ENCODE measurements around the gene TRIM3.

TRIM3 gene

DNA sequence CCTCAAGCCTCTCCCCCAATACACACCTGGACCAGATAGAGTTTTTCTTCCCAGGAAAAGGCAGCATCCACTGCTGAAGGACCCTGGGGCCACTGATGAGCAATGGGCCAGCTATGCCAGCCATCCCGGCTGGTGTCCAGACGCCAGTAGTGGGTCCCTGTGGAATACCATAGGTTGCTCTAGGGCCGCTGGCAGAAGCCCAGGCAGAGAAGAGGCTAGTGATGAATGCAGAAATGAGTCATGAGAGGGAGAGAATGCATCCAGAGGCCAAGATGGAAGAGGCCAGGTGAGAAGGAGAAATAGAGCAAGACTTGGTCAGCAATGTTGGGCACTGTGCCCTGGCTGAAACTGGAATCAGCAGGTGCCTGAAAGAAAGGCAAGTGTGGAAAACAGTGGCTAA, 41.9 kb downstream of the TRIM3 start:
- Histone ChIP-seq H4K20me1 (ENCODE audit: insufficient read depth, low read length) (no peaks in the 10 kb centered on the region), H3K79me2 (ENCODE audit: insufficient read depth, low read length) (no peaks in the 10 kb centered on the region), H3K27me3 (ENCODE audit: insufficient read depth, low read length) (no peaks in the 10 kb centered on the region), H3K9ac (ENCODE audit: low read length) (no peak overlapping the region), H3K4me3 (ENCODE audit: low read depth, low read length, poor library complexity, severe bottlenecking) (no peak overlapping the region), H3K9me2 (ENCODE audit: low read depth, low read length) (no peaks in the 10 kb centered on the region), H3K4me2 (ENCODE audit: low read length) (no peak overlapping the region), H3F3A (ENCODE audit: insufficient read depth, low read length) (no peaks in the 10 kb centered on the region), H3K4me1 (ENCODE audit: insufficient read depth, low read length, severe bottlenecking) (no peaks in the 10 kb centered on the region), H3K36me3 (ENCODE audit: insufficient read depth, low read length) (no peaks in the 10 kb centered on the region), H3K27ac (ENCODE audit: low read depth, low read length, poor library complexity, severe bottlenecking) (no peak overlapping the region), H3K9me3 (ENCODE audit: low read length) (no peaks in the 10 kb centered on the region), H2AFZ (ENCODE audit: low read length) (no peak overlapping the region)
- TF ChIP-seq EZH2 (IDR thresholded peaks at IDR 0.05; ENCODE audit: borderline replicate concordance, low read length), result no peak
- TF ChIP-seq, protein P1, sequence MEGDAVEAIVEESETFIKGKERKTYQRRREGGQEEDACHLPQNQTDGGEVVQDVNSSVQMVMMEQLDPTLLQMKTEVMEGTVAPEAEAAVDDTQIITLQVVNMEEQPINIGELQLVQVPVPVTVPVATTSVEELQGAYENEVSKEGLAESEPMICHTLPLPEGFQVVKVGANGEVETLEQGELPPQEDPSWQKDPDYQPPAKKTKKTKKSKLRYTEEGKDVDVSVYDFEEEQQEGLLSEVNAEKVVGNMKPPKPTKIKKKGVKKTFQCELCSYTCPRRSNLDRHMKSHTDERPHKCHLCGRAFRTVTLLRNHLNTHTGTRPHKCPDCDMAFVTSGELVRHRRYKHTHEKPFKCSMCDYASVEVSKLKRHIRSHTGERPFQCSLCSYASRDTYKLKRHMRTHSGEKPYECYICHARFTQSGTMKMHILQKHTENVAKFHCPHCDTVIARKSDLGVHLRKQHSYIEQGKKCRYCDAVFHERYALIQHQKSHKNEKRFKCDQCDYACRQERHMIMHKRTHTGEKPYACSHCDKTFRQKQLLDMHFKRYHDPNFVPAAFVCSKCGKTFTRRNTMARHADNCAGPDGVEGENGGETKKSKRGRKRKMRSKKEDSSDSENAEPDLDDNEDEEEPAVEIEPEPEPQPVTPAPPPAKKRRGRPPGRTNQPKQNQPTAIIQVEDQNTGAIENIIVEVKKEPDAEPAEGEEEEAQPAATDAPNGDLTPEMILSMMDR (IDR thresholded peaks at IDR 0.05; ENCODE audit: low read length), result no peak

DNA sequence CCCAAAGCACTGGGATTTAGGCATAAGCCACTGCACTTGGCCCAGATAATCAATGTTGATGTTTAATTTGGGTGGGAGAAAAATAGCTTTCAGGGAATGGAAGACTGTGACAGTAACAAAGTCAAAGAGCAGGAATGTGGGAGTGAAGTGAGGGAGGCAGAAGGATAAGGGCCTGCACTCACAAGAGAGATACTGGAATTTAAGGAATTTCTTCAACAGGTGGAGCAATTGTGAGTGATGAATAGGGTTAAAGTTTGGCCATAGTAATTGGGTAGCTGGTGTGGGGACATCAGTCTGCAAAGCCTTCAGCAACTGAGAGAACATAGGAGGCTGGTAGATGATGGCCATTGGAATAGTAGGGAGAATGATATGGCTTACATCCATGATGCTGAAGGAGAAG, 46.2 kb downstream of the TRIM3 start:
- no peak overlapping the region for H3K4me2 ChIP-seq (ENCODE audit: low read length)
- no peak overlapping the region for H3K4me3 ChIP-seq (ENCODE audit: low read depth, low read length, poor library complexity, severe bottlenecking)
- no peak overlapping the region for H3K9ac ChIP-seq (ENCODE audit: low read length)
- no peaks in the 10 kb centered on the region for H3K4me1 ChIP-seq (ENCODE audit: insufficient read depth, low read length, severe bottlenecking)
- H3K27ac ChIP-seq (ENCODE audit: low read depth, low read length, poor library complexity, severe bottlenecking), result no peak overlapping the region
- H3F3A ChIP-seq (ENCODE audit: insufficient read depth, low read length), result no peaks in the 10 kb centered on the region
- no peaks in the 10 kb centered on the region for H3K9me2 ChIP-seq (ENCODE audit: low read depth, low read length)
- H2AFZ ChIP-seq (ENCODE audit: low read length), result no peak overlapping the region
- no peaks in the 10 kb centered on the region for H4K20me1 ChIP-seq (ENCODE audit: insufficient read depth, low read length)
- no peaks in the 10 kb centered on the region for H3K27me3 ChIP-seq (ENCODE audit: insufficient read depth, low read length)
- TF ChIP-seq, protein P1 (IDR thresholded peaks at IDR 0.05; ENCODE audit: low read length), result no peak
- no peak for TF ChIP-seq EZH2 (IDR thresholded peaks at IDR 0.05; ENCODE audit: borderline replicate concordance, low read length)
- H3K36me3 ChIP-seq (ENCODE audit: insufficient read depth, low read length), result no peaks in the 10 kb centered on the region
- no peaks in the 10 kb centered on the region for H3K79me2 ChIP-seq (ENCODE audit: insufficient read depth, low read length)
- no peaks in the 10 kb centered on the region for H3K9me3 ChIP-seq (ENCODE audit: low read length)

DNA sequence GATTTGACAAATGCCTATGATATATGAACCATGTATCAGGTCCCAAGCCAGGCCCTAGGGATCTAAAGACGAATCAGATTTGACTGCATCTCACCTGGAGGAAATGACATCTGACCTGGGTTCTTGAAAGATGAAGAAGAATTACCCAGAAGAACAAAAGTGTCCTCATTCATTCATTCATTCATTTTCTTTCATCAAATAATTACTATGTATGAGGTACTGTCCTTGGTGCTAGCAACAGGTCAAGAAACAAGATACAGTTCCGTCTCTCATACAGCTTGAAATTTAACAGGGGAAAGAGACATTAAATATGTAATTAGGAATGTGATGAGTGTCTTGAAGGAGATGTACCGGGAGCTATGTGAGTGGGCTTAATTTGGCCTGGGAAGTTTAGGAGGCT, 53.1 kb downstream of the TRIM3 start:
- H3K79me2 ChIP-seq (ENCODE audit: insufficient read depth, low read length), result no peaks in the 10 kb centered on the region
- no peaks in the 10 kb centered on the region for H3K9me2 ChIP-seq (ENCODE audit: low read depth, low read length)
- no peaks in the 10 kb centered on the region for H3F3A ChIP-seq (ENCODE audit: insufficient read depth, low read length)
- H3K27ac ChIP-seq (ENCODE audit: low read depth, low read length, poor library complexity, severe bottlenecking), result no peak overlapping the region
- no peak overlapping the region for H3K4me3 ChIP-seq (ENCODE audit: low read depth, low read length, poor library complexity, severe bottlenecking)
- peaks cover 12% of the 10 kb centered on the region for H3K4me1 ChIP-seq (ENCODE audit: insufficient read depth, low read length, severe bottlenecking)
- H3K27me3 ChIP-seq (ENCODE audit: insufficient read depth, low read length), result peaks cover 7% of the 10 kb centered on the region; the same call in 1 of the 2 replicates
- no peaks in the 10 kb centered on the region for H3K9me3 ChIP-seq (ENCODE audit: low read length)
- H3K4me2 ChIP-seq (ENCODE audit: low read length), result no peak overlapping the region
- no peak for TF ChIP-seq EZH2 (IDR thresholded peaks at IDR 0.05; ENCODE audit: borderline replicate concordance, low read length)
- H4K20me1 ChIP-seq (ENCODE audit: insufficient read depth, low read length), result no peaks in the 10 kb centered on the region
- H2AFZ ChIP-seq (ENCODE audit: low read length), result no peak overlapping the region
- H3K9ac ChIP-seq (ENCODE audit: low read length), result no peak overlapping the region
- no peaks in the 10 kb centered on the region for H3K36me3 ChIP-seq (ENCODE audit: insufficient read depth, low read length)

DNA sequence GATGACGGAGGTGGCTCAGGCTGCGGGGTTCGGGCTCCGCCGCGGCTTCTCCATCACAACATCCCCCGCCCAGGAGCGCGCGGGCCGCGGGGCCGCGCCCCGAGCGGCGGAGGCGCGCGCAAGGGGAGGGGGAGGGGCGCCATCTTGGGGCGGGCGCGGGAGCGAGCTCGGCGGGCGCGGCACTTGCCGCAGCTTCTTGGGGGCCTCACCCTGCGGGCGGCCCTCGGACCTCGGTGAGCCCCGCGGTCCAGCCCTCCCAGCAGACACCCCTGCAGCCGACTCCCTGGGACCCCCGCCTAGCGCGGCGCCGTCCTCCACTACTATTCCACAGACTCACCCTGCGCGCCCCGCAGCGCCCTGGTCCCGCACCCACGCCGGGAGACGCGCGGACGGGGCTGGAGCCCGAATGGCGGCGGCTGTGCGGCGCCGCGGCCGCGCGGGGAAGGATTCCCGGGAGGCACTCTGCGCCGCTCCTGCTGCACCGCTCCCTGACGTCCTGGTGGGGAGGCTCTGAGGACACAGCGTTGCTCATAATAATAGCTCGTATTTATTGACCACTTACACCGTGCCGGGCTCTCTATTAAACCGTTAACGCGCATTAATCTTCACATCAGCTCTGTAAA, 54.6 kb downstream of the TRIM3 start, which contains the start of gene APBB1:
Gene APBB1, minus strand, starts transcription at position 86 of the 623 bp plus-strand sequence. CDS start 7,747 bp downstream, outside the sequence.
- Histone ChIP-seq H3K4me3 (ENCODE audit: low read depth, low read length, poor library complexity, severe bottlenecking) (peak within 1 kb of the TSS; percentile 71), H3F3A (ENCODE audit: insufficient read depth, low read length) (no peaks in the 10 kb centered on the region), H3K9ac (ENCODE audit: low read length) (peak within 1 kb of the TSS; percentile 74), H4K20me1 (ENCODE audit: insufficient read depth, low read length) (no peaks in the 10 kb centered on the region), H3K27me3 (ENCODE audit: insufficient read depth, low read length) (peaks cover 7% of the 10 kb centered on the region; the same call in 1 of the 2 replicates), H3K79me2 (ENCODE audit: insufficient read depth, low read length) (no peaks in the 10 kb centered on the region), H3K9me2 (ENCODE audit: low read depth, low read length) (no peaks in the 10 kb centered on the region), H3K4me1 (ENCODE audit: insufficient read depth, low read length, severe bottlenecking) (peaks cover 12% of the 10 kb centered on the region), H3K9me3 (ENCODE audit: low read length) (no peaks in the 10 kb centered on the region), H3K4me2 (ENCODE audit: low read length) (peak within 1 kb of the TSS; percentile 77), H3K27ac (ENCODE audit: low read depth, low read length, poor library complexity, severe bottlenecking) (no peak within 1 kb of the TSS), H2AFZ (ENCODE audit: low read length) (no peak within 1 kb of the TSS), H3K36me3 (ENCODE audit: insufficient read depth, low read length) (no peaks in the 10 kb centered on the region)
- TF ChIP-seq EZH2 (IDR thresholded peaks at IDR 0.05; ENCODE audit: borderline replicate concordance, low read length), result no peak
- TF ChIP-seq, protein P1 (IDR thresholded peaks at IDR 0.05; ENCODE audit: low read length), result no peak

All from OCI-LY1 (cell line).